Psoas muscle (tissue), 8 donors: ENCODE data around the gene RPTOR. TPM values are rescaled to one million over a fixed set of nuclear protein-coding genes. Genes with fewer than 3 reads are reported as not detected.
A peak's percentile ranks its signal among the peaks of the same experiment; 100 is the strongest.
"Not testable (repeated sequence)": the region's sequence is repeated elsewhere in the genome, so short reads cannot be mapped to it uniquely, and the experiment has no call there.

Experiments
- ATAC-seq, 4 donors: fragments of 200-7000 bp; cut with Tn5 transposase; one replicate each; pipeline ENCODE4 v1.9.1; 2020; ENCODE audit warnings: moderate library complexity in 3 of 4, mild to moderate bottlenecking in 2 of 4
- DNase-seq, 2 donors: peaks; one replicate each; pipeline ENCODE4 v3.0.0-alpha.2; 2020
- H3K27ac ChIP-seq: fragments of 200-600 bp; one replicate; pipeline ENCODE4 v1.8.0; 2022
- H3K27me3 ChIP-seq, 3 donors: fragments of 200-600 bp in 1 of 3; one replicate each; pipeline versions ENCODE4 v1.6.1 to v1.8.0; 2013 to 2022; ENCODE audit warnings: low read length in 2 of 3, mild to moderate bottlenecking in 2 of 3, moderate library complexity in 1 of 3; ENCODE audit not compliant: insufficient read depth in 3 of 3
- H3K36me3 ChIP-seq, 2 donors: fragments of 200-600 bp in 1 of 2; one replicate each; pipeline versions ENCODE4 v1.6.1 to v1.8.0; 2013 to 2022; ENCODE audit warnings: low read depth in 1 of 2, mild to moderate bottlenecking in 1 of 2, moderate library complexity in 1 of 2; ENCODE audit not compliant: insufficient read depth in 1 of 2
- H3K4me1 ChIP-seq: fragments of 200-600 bp; one replicate; pipeline ENCODE4 v1.8.0; 2022
- H3K4me3 ChIP-seq: fragments of 200-600 bp; one replicate; pipeline ENCODE4 v1.8.0; 2022; ENCODE audit warnings: mild to moderate bottlenecking
- H3K9me3 ChIP-seq: fragments of 200-600 bp; one replicate; pipeline ENCODE4 v1.8.0; 2022
- CTCF ChIP-seq: fragments of 200-600 bp; IDR thresholded peaks from one replicate; pipeline ENCODE4 v1.8.0; 2022; ENCODE audit warnings: antibody characterized with exemption
- WGBS, 3 donors: extraction: QIAGEN DNeasy Blood & Tissue Kit; methylation state at CpG; one replicate each; pipeline versions ENCODE4 v1.1.6 to v1.1.7; 2013; 5-methylcytosine and 5-hydroxymethylcytosine counted together
- intact Hi-C, 2 donors: fragments of 100-400 bp; cut with DNase I; formaldehyde crosslinking; loops; one replicate each; pipeline versions ENCODE4 v1.11.0 to v1.14.2; 2022
- polyA plus RNA-seq, 3 donors: library from polyadenylated mRNA; stranded (reverse); fragments of 200-250 nt; gene quantifications; one replicate each; pipeline ENCODE4 v1.2.3, GENCODE V29; 2013
- total RNA-seq, 4 donors: library from RNA; stranded (reverse); fragmentation: NEBNext Ultra II Directional in 2 of 4; extraction: Animal tissue kit (Norgen Biotek cat#: 25700) in 2 of 4; gene quantifications; one replicate each; pipeline versions ENCODE4 v1.2.1 to v1.2.4, GENCODE V29; 2021 to 2023
- donor health status: healthy with polysubstance abuse.
- donor health status: DM: no; HTN: no; CAD: no; lungs with moderate emphysema.
- donor health status: Bipolar disorder and iron deficiency.
- donor health status: healthy.
- donor health status: DM: yes; HTN: yes; CAD: no.
- donor health status: DM: no; HTN: no; CAD: no.
- donor health status: DM: no; HTN: no; CAD: no.
- donor health status: DM: yes; HTN: yes; CAD: no.

Gene RPTOR
- total and polyA plus RNA-seq, 7 donors, result 13.6 to 82.2 (median 32.5) TPM

GRCh38 chr17:80874866-80875445, 330.3 kb downstream of the RPTOR start:
- Histone ChIP-seq H3K4me1 (peaks cover 41% of the 10 kb centered on the region), H3K9me3 (no peaks in the 10 kb centered on the region), H3K27me3 (no peaks in the 10 kb centered on the region), H3K27ac (peak overlapping the region; percentile 77), H3K36me3 (no peaks in the 10 kb centered on the region), H3K4me3 (no peak overlapping the region)
- TF ChIP-seq CTCF, result no peak
- WGBS, 3 donors, result 93 to 97% (median 93%) methylated on average over 19 of the region's 19 CpGs
- DNase-seq, result peak in 1 of 2 donors; percentile 12
- no peak for ATAC-seq
- intact Hi-C loops, result loop anchor here in 1 of 2 donors (10.0 kb wide), 1 partner anchor 450 kb away; no protein-coding TSS in a partner anchor

- not testable (repeated sequence) for ATAC-seq, H3K9me3 ChIP-seq, H3K27me3 ChIP-seq, H3K27ac ChIP-seq, H3K4me3 ChIP-seq, DNase-seq, H3K36me3 ChIP-seq
- 97 to 98% (median 97%) methylated on average over 21 to 29 of the region's 29 CpGs for WGBS, 3 donors
- H3K4me1 ChIP-seq, result peaks cover 41% of the 10 kb centered on the region
- intact Hi-C loops, result loop anchor here in 1 of 2 donors (10.0 kb wide), 1 partner anchor 451 kb away; no protein-coding TSS in a partner anchor
These were observed 330.9 kb downstream of the RPTOR start for GRCh38 chr17:80875480-80875995.

GRCh38 chr17:80876456-80876949, 331.9 kb downstream of the RPTOR start:
- H3K9me3 ChIP-seq, H3K4me3 ChIP-seq, H3K27me3 ChIP-seq, H3K27ac ChIP-seq, ATAC-seq: not testable (repeated sequence)
- 95 to 96% (median 96%) methylated on average over 26 to 36 of the region's 39 CpGs for WGBS, 3 donors
- peak in 1 of 2 donors; percentile 19 for DNase-seq
- H3K36me3 ChIP-seq, result peaks cover 0 to 13% of the 10 kb centered on the region in 2 donors
- peaks cover 41% of the 10 kb centered on the region for H3K4me1 ChIP-seq
- intact Hi-C loops, result loop anchor here in 1 of 2 donors (10.0 kb wide), 1 partner anchor 452 kb away; no protein-coding TSS in a partner anchor

- H3K4me3 ChIP-seq, result no peak overlapping the region
- DNase-seq, result peak in 1 of 2 donors; percentile 36
- no peaks in the 10 kb centered on the region for H3K9me3 ChIP-seq
- H3K27ac ChIP-seq, result no peak overlapping the region
- H3K4me1 ChIP-seq, result peaks cover 40% of the 10 kb centered on the region
- no peaks in the 10 kb centered on the region for H3K27me3 ChIP-seq
- TF ChIP-seq CTCF, result no peak
- no peak for ATAC-seq
- peaks cover 0 to 19% of the 10 kb centered on the region in 2 donors for H3K36me3 ChIP-seq
- intact Hi-C loops, result loop anchor here in 1 of 2 donors (10.0 kb wide), 1 partner anchor 452 kb away; no protein-coding TSS in a partner anchor
- WGBS, 3 donors, result 80 to 86% (median 84%) methylated on average over 32 of the region's 32 CpGs
These were observed 332.5 kb downstream of the RPTOR start for GRCh38 chr17:80876950-80877728.

GRCh38 chr17:80877729-80878303, 333.2 kb downstream of the RPTOR start:
- H3K4me3 ChIP-seq, result no peak overlapping the region
- 42 to 49% (median 48%) methylated on average over 14 of the region's 14 CpGs for WGBS, 3 donors
- peak in 1 of 2 donors; percentile 40 for DNase-seq
- no peaks in the 10 kb centered on the region for H3K9me3 ChIP-seq
- no peak overlapping the region for H3K27ac ChIP-seq
- intact Hi-C loops, result loop anchor here in 1 of 2 donors (10.0 kb wide), 1 partner anchor 453 kb away; no protein-coding TSS in a partner anchor
- ATAC-seq, result peak in 3 of 4 donors; percentile 38 to 59 (median 56)
- H3K36me3 ChIP-seq, result peaks cover 0 to 24% of the 10 kb centered on the region in 2 donors
- peaks cover 33% of the 10 kb centered on the region for H3K4me1 ChIP-seq
- H3K27me3 ChIP-seq, result no peaks in the 10 kb centered on the region
- no peak for TF ChIP-seq CTCF
